IMR-90 (cell line): Measurements from ENCODE around the gene ADGRB3. TPM values are rescaled to one million over a fixed set of nuclear protein-coding genes. Genes with fewer than 3 reads are reported as not detected.

ENCODE experiments used
- ATAC-seq: fragments of 200-7000 bp; cut with Tn5 transposase; 2 replicates; pipeline ENCODE4 v1.9.1; 2020; ENCODE audit warnings: low read depth, mild to moderate bottlenecking, moderate library complexity
- BruUV-seq: library from RNA; stranded (reverse); fragments of 400-500 nt; replicated peaks from 2 replicates; lab custom pipeline; 2021; lab: Mats Ljungman, UMichigan
- CTCF ChIA-PET: fragments of 300-600 bp; formaldehyde crosslinking; extraction: SDS; loops from one replicate; lab custom pipeline; 2021; ENCODE audit warnings: antibody characterized with exemption; lab: Yijun Ruan, JAX
- POLR2A ChIA-PET: fragments of 300-600 bp; sonication (Branson Sonifier 250); formaldehyde crosslinking; loops from one replicate; lab custom pipeline; 2022; ENCODE audit warnings: antibody characterized with exemption; ENCODE audit not compliant: unreplicated experiment; lab: Charles Lee
- DNase-seq: peaks from one replicate; pipeline ENCODE4 v3.0.0; 2013
- H2AFZ ChIP-seq: replicated peaks from 2 replicates; pipeline ENCODE3; 2013; ENCODE audit warnings: low read length, mild to moderate bottlenecking; ENCODE audit not compliant: poor library complexity
- H2AK5ac ChIP-seq: 2 replicates; pipeline ENCODE4 v1.6.1; 2013; ENCODE audit warnings: low read depth, low read length, inconsistent platforms
- H2AK9ac ChIP-seq: replicated peaks from 2 replicates; pipeline ENCODE3; 2013; ENCODE audit warnings: mild to moderate bottlenecking, low read depth, low read length, moderate library complexity; ENCODE audit not compliant: poor library complexity
- H2BK120ac ChIP-seq: 2 replicates; pipeline ENCODE4 v1.6.1; 2013; ENCODE audit warnings: low read depth, low read length, inconsistent platforms
- H2BK15ac ChIP-seq: 3 replicates; pipeline ENCODE4 v1.6.1; 2013; ENCODE audit warnings: low read depth, low read length, inconsistent platforms
- H2BK20ac ChIP-seq: 2 replicates; pipeline ENCODE4 v1.6.1; 2013; ENCODE audit warnings: low read depth, mild to moderate bottlenecking, inconsistent platforms, low read length, moderate library complexity
- H2BK5ac ChIP-seq: 2 replicates; pipeline ENCODE4 v1.6.1; 2013; ENCODE audit warnings: mild to moderate bottlenecking, low read depth, low read length, inconsistent platforms; ENCODE audit not compliant: poor library complexity, severe bottlenecking
- H3K14ac ChIP-seq: replicated peaks from 2 replicates; pipeline ENCODE4 v1.6.1; 2013; ENCODE audit warnings: low read depth, low read length, inconsistent platforms
- H3K18ac ChIP-seq: 2 replicates; pipeline ENCODE4 v1.6.1; 2013; ENCODE audit warnings: low read depth, low read length, control low read depth
- H3K23ac ChIP-seq: 2 replicates; pipeline ENCODE4 v1.6.1; 2013; ENCODE audit warnings: low read depth, low read length, inconsistent platforms
- H3K27ac ChIP-seq: 2 replicates; pipeline ENCODE4 v1.5.1; 2013; ENCODE audit warnings: mild to moderate bottlenecking, control low read depth, low read length; ENCODE audit not compliant: insufficient read depth
- H3K27me3 ChIP-seq: 2 replicates; pipeline ENCODE4 v1.6.1; 2013; ENCODE audit warnings: low read length; ENCODE audit not compliant: control insufficient read depth, insufficient read depth
- H3K36me3 ChIP-seq: 2 replicates; pipeline ENCODE4 v1.6.1; 2013; ENCODE audit warnings: low read length, mixed read lengths; ENCODE audit not compliant: control insufficient read depth, insufficient read depth
- H3K4ac ChIP-seq: 2 replicates; pipeline ENCODE4 v1.6.1; 2013; ENCODE audit warnings: low read depth, low read length, inconsistent platforms
- H3K4me1 ChIP-seq: 2 replicates; pipeline ENCODE4 v1.6.1; 2013; ENCODE audit warnings: low read length, mixed read lengths; ENCODE audit not compliant: control insufficient read depth, insufficient read depth
- H3K4me2 ChIP-seq: 2 replicates; pipeline ENCODE4 v1.6.1; 2013; ENCODE audit warnings: low read depth, mild to moderate bottlenecking, control low read depth, low read length, moderate library complexity
- H3K4me3 ChIP-seq: 2 replicates; pipeline ENCODE4 v1.5.1; 2013; ENCODE audit warnings: low read depth, mild to moderate bottlenecking, control low read depth, low read length, moderate library complexity; ENCODE audit not compliant: insufficient read depth
- H3K56ac ChIP-seq: 2 replicates; pipeline ENCODE4 v1.6.1; 2013; ENCODE audit warnings: low read length, inconsistent platforms; ENCODE audit not compliant: insufficient read depth; ENCODE audit errors: extremely low read depth
- H3K79me1 ChIP-seq, 2 experiments: 2 replicates each; pipeline ENCODE4 v1.6.1; 2013; ENCODE audit warnings: low read length in 2 of 2, inconsistent platforms in 1 of 2, low read depth in 1 of 2
- H3K9ac ChIP-seq: 2 replicates; pipeline ENCODE4 v1.6.1; 2013; ENCODE audit warnings: low read depth, low read length, control low read depth
- H3K9me1 ChIP-seq: 2 replicates; pipeline ENCODE4 v1.6.1; 2013; ENCODE audit warnings: low read length, inconsistent platforms; ENCODE audit not compliant: insufficient read depth
- H3K9me3 ChIP-seq: 2 replicates; pipeline ENCODE4 v1.6.1; 2013; ENCODE audit warnings: low read length; ENCODE audit not compliant: control insufficient read depth, insufficient read depth
- H4K20me1 ChIP-seq: 2 replicates; pipeline ENCODE4 v1.6.1; 2013; ENCODE audit warnings: low read length, inconsistent platforms; ENCODE audit not compliant: insufficient read depth
- H4K5ac ChIP-seq: 2 replicates; pipeline ENCODE4 v1.6.1; 2013; ENCODE audit warnings: mild to moderate bottlenecking, low read depth, low read length, control low read depth
- H4K8ac ChIP-seq, 2 experiments: 2 replicates each; pipeline ENCODE4 v1.6.1; 2013; ENCODE audit warnings: low read depth in 2 of 2, low read length in 2 of 2, control low read depth in 1 of 2, inconsistent platforms in 1 of 2
- H4K91ac ChIP-seq: 2 replicates; pipeline ENCODE4 v1.6.1; 2013; ENCODE audit warnings: low read depth, low read length, inconsistent platforms; ENCODE audit not compliant: insufficient read depth
- CTCF ChIP-seq: conservative IDR thresholded peaks from 2 replicates; pipeline ENCODE4 v1.5.1; 2012; ENCODE audit warnings: mild to moderate bottlenecking, low read depth, low read length, improper control_type of control experiment
- MAFK ChIP-seq: IDR thresholded peaks from 2 replicates; pipeline ENCODE4 v1.6.1; 2012; ENCODE audit warnings: low read depth, low read length, improper control_type of control experiment
- POLR2A ChIP-seq: IDR thresholded peaks from 2 replicates; pipeline ENCODE4 v1.6.1; 2012; ENCODE audit warnings: mild to moderate bottlenecking, low read depth, low read length
- WGBS, 2 experiments: methylation state at CpG; one replicate each; pipeline versions ENCODE4 v1.1.5 to v1.1.7; 2013; ENCODE audit warnings: missing lambda C conversion rate in 2 of 2; ENCODE audit not compliant: insufficient read length in 1 of 2; ENCODE audit errors: extremely low coverage in 2 of 2; 5-methylcytosine and 5-hydroxymethylcytosine counted together
- dilution Hi-C: fragments of 300-500 bp; cut with HindIII; formaldehyde crosslinking; loops from one replicate; pipeline ENCODE4 v1.14.3; 2018; ENCODE audit warnings: low sequenced_read_pairs; ENCODE audit not compliant: unreplicated experiment
- in situ Hi-C: fragments of 300-500 bp; cut with MboI; formaldehyde crosslinking; loops from 3 replicates; pipeline ENCODE4 v1.14.3; 2019; ENCODE audit warnings: low sequenced_read_pairs, inconsistent platforms, mixed read lengths
- intact Hi-C: fragments of 100-400 bp; cut with micrococcal nuclease; formaldehyde crosslinking; loops from 2 replicates; pipeline ENCODE4 v1.10.0; 2022
- polyA plus RNA-seq, 3 experiments: library from polyadenylated mRNA; depleted of rRNA; stranded (reverse); fragments of >200 nt; gene quantifications; 2 replicates each; pipeline ENCODE4 v1.2.3, GENCODE V29; 2012; ENCODE audit warnings: low replicate concordance in 1 of 3
- total RNA-seq: library from RNA; depleted of rRNA; stranded (reverse); fragments of >200 nt; gene quantifications from 2 replicates; pipeline ENCODE4 v1.2.3, GENCODE V29; 2012

The ADGRB3 gene
- total and polyA plus RNA-seq, 2 of the 4 experiments (the other 2 are of a cell fraction), result not detected

GRCh38 chr6:69331886-69332285, 696.8 kb downstream of the ADGRB3 start:
- no peaks in the 10 kb centered on the region for H3K79me1 ChIP-seq
- no peak overlapping the region for H2BK5ac ChIP-seq
- no peak overlapping the region for H3K56ac ChIP-seq
- no peak overlapping the region for H3K27ac ChIP-seq
- H3K36me3 ChIP-seq, result no peaks in the 10 kb centered on the region
- no peak overlapping the region for H4K91ac ChIP-seq
- TF ChIP-seq CTCF, result no peak
- TF ChIP-seq MAFK, result no peak
- no peak for TF ChIP-seq POLR2A
- H2AK9ac ChIP-seq, result no peak overlapping the region
- H3K18ac ChIP-seq, result no peak overlapping the region
- no peaks in the 10 kb centered on the region for H3K9me3 ChIP-seq
- H2BK20ac ChIP-seq, result no peak overlapping the region
- BruUV-seq, result no TSS peak
- intact Hi-C loops, result no loop called here
- H3K9me1 ChIP-seq, result no peaks in the 10 kb centered on the region
- H3K27me3 ChIP-seq, result no peaks in the 10 kb centered on the region
- DNase-seq, result no peak
- H3K14ac ChIP-seq, result no peak overlapping the region
- no peak overlapping the region for H3K4me3 ChIP-seq
- H3K9ac ChIP-seq, result no peak overlapping the region
- H2AFZ ChIP-seq, result no peak overlapping the region
- no peak overlapping the region for H2BK120ac ChIP-seq
- H3K4me1 ChIP-seq, result no peaks in the 10 kb centered on the region
- no peak overlapping the region for H3K4me2 ChIP-seq
- H3K4ac ChIP-seq, result no peak overlapping the region
- in situ Hi-C loops, result no loop called here
- H4K5ac ChIP-seq, result no peak overlapping the region
- H2BK15ac ChIP-seq, result no peak overlapping the region
- ChIA-PET CTCF (no interaction called here), POLR2A (no interaction called here)
- WGBS, 2 experiments, result no CpG with 5 or more reads among the region's 2 CpGs
- no peak overlapping the region for H4K8ac ChIP-seq
- no peak for ATAC-seq
- H3K23ac ChIP-seq, result no peak overlapping the region
- no peaks in the 10 kb centered on the region for H4K20me1 ChIP-seq
- dilution Hi-C loops, result no loop called here
- no peak overlapping the region for H2AK5ac ChIP-seq
